GM12875 (cell line): ENCODE measurements around the gene RBM4B.
A peak's percentile ranks its signal among the peaks of the same experiment; 100 is the strongest.

Experiments
- H3K4me3 ChIP-seq: one replicate; pipeline ENCODE4 v1.5.1; 2011; ENCODE audit warnings: low read depth, low read length, control low read depth
- CTCF ChIP-seq: IDR thresholded peaks from 2 replicates; pipeline ENCODE4 v1.5.1; 2011; ENCODE audit warnings: low read depth, mild to moderate bottlenecking, control low read depth, inconsistent platforms, low read length, moderate library complexity, borderline replicate concordance; ENCODE audit not compliant: insufficient read depth

RBM4B gene

GRCh38 chr11:66638177-66639065 lies 39.3 kb downstream of the RBM4B start, which contains the start of gene RBM4:
Gene RBM4, plus strand, starts transcription at chr11:66638703. Its CDS starts 1,009 bp downstream, at chr11:66639712.
- H3K4me3 ChIP-seq, result peak within 1 kb of the TSS; percentile 75

DNA sequence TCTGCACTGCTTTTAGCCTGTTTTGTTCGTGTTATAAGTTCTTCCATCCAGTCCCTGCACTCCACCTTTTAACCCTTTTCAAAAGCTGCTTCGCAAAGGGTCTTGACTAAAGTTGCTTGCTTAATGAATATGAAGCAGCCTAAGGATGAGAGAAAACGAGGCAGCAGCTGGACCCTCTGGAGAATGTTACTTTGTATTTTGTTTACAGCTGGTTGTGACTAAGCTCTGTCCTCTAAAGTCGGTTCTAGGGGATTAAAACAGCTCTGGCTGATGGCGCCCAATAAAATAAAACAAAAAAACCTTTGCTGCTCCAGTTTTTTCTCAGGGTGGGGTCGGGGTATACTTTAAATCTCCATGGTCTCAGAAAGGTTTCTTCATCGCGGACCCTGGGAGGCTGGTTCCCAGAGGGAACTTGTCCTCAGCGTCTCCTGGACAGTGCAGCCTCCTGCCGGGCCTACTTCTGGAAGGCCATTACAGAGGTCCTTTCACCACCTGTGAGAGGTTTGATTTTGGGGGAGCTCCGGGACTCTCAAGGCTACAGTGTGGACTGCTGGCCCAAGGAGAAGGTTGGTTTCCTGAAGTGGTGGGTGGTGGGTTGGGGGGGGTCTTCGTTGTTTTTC lies 40.0 kb downstream of the RBM4B start:
- TF ChIP-seq CTCF, result no peak
- H3K4me3 ChIP-seq, result peak overlapping the region; percentile 44

More at GRCh38 chr11:66638177-66639065, 39.3 kb downstream of the RBM4B start, which contains the start of gene RBM4:
- TF ChIP-seq CTCF, result no peak

DNA sequence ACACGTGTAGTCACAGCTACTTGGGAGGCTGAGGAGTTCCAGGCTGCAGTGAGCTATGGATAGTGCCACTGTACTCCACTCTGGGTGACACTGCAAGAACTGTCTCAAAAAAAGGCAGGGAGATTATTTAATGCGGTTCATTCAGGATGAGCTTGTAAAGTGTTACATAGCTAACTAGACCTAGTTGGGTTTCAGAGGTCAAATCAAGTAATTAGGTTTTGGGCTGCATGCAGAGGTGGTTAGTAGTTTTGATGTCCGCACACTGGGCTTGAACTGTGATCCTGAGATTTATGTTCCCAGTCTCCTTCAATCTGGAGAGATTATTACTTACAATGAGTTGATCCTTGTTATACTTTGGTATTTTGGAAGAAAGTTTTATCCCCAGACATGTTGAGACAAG lies 41.3 kb downstream of the RBM4B start:
- no peak overlapping the region for H3K4me3 ChIP-seq
- no peak for TF ChIP-seq CTCF

GRCh38 chr11:66632952-66633351 lies 44.7 kb downstream of the RBM4B start:
- TF ChIP-seq CTCF, result no peak
- no peak overlapping the region for H3K4me3 ChIP-seq

GRCh38 chr11:66631883-66632282 lies 45.8 kb downstream of the RBM4B start:
- TF ChIP-seq CTCF, result no peak
- H3K4me3 ChIP-seq, result no peak overlapping the region

DNA sequence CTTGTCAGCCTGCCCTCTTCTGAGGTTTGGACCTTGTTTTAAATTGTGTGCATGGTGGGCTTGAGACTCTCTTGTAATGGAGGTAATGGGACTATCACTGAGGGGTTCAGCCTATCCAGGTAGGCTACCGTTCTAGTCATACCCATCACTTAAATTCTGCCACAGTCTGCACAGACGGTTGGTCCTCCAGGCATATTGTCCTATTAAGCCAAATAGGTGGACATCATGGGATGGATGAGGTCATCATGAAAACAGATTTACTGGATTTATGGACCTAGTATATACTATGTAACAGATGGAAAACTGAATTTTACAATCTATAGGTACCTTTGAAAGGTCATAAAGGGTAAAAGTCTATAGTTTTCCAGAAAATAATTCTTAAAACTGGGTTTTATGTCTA lies 48.3 kb downstream of the RBM4B start:
- no peak overlapping the region for H3K4me3 ChIP-seq
- no peak for TF ChIP-seq CTCF

GRCh38 chr11:66628061-66628603 lies 49.6 kb downstream of the RBM4B start:
- no peak for TF ChIP-seq CTCF
- no peak overlapping the region for H3K4me3 ChIP-seq
